ENCODE results near the gene SRMS.

The SRMS gene

DNA sequence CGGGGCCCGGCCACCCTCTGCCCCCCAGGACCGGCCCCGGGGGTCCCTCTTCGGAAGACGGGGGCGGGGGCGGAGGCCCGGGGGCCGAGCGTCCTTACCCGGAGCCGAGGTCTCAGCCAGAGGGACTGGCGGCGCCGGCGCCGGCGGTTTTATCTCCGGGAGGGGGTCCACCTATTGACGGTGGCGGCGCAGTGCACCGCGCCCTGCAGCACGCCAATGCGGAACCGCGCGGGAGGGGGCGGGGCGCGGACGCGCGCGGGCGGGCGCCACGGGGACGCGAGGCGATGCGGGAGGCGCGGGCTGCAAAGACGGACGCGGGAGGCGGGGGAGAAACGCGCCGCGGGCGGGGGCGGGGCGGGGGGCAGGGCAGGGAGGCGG lies 48.6 kb downstream of the SRMS start, which contains the start of gene EEF1A2:
Gene EEF1A2 (minus strand): TSS at position 124 of the 378 bp plus-strand sequence. CDS start 1,320 bp downstream, outside the sequence.
- no peak for DNase-seq

DNA sequence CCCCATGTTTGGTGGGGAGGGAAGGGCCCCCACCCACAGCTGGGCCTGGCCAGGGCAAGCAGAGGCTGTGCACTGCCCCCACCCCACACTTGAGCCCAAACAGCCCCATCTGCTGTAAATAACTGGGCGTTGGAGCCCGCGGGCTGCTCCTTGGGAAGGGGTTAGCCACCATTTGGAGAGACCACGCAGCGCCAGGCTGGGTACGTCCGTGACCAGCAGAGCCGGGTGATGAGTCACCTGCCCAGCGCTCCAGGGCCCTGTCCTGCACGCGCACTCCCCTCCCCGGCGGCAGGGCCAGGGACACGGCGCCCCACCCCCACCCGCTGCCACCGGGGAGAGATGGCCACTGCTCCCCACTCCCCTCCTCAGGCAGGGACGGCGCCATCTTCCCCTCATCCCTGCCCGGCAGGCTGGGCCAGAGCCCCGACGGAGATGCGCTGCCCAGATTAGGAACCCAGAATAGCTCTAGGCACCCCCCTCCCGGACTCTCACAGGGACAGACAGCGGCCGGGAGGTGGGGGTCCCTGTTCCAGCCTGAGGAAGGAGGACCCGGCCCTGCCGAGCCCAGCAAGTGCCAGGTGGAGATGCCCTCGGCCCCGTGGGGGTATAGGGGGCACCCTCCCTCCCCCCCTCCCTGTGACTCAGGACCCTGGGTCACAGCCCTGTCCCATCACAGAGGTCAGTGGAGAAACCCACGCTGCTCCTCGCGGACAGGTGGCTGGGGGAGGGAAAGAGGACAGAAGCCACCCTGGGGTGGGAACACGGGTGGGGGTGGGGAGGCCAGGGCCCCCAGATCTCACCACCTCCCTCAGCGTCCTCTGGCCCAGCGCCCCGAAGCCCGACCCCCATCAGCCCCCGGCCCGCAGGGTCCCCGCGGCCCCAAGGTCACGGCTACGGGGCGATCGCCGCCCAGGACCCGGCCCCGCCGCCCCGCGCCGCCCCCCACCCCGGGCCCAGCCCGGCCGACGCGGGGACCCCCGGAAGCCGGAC lies 49.3 kb downstream of the SRMS start:
- DNase-seq: no peak

DNA sequence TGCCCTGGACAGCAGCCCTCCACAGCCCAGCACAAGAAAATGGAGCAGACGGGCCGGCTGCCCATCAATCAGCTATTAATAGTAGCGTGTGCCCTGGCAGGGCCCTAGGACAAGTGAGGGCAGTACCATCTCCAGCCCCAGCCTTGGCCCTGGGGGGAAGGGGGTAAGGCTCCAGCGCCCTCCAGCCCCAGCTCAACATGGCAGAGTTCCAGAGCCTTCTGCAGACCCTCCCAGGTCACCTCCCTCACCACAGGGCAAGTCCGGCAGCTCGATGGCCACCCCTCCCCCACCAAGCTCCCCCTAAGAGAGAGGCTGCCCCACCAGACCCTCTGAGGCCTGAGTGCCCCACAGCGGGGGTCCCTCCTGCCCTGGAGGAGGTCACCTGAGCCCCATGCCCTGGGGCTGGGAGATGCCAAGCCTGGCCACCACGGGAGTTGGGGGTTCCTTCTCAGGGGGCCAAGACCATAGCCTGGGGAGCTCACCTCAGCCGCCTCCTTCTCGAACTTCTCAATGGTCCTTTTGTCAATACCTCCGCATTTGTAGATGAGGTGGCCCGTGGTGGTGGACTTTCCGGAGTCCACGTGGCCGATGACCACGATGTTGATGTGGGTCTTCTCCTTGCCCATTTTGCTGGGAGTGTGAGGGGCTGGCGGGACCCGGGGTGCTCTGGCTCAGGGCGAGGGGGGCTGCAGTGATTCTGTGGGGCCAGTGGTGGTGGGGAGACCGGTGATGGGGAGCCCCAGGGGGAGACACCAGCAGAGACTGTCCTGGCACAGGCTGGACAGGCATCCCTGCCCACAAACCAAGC lies 50.2 kb downstream of the SRMS start:
- DNase-seq: no peak

DNA sequence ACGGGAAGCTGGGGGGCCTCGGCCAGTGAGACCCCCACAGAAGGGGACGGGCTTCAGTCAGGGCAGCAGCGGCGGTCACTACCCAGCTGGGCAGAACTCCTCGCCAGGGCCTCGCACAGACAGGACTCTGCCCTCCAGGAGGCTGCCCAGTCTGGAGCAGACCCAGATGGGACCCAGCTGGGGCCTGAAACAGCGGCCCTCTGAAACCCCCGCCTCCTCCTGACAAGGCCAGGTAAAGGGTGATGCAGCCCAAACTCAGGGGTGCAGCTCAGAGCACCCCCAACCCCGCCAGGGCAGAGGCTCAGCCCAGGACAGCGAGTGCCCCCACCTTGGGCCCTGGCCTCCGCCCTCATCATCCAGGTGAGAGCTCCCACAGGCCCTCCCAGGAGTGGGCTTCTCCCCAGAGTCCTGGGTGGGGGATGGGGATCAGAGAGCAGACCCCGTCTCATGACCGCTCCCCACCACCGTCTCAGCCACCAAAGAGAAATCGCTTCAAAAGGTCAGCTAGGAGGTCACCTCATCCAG lies 50.9 kb downstream of the SRMS start:
- DNase-seq: no peak

DNA sequence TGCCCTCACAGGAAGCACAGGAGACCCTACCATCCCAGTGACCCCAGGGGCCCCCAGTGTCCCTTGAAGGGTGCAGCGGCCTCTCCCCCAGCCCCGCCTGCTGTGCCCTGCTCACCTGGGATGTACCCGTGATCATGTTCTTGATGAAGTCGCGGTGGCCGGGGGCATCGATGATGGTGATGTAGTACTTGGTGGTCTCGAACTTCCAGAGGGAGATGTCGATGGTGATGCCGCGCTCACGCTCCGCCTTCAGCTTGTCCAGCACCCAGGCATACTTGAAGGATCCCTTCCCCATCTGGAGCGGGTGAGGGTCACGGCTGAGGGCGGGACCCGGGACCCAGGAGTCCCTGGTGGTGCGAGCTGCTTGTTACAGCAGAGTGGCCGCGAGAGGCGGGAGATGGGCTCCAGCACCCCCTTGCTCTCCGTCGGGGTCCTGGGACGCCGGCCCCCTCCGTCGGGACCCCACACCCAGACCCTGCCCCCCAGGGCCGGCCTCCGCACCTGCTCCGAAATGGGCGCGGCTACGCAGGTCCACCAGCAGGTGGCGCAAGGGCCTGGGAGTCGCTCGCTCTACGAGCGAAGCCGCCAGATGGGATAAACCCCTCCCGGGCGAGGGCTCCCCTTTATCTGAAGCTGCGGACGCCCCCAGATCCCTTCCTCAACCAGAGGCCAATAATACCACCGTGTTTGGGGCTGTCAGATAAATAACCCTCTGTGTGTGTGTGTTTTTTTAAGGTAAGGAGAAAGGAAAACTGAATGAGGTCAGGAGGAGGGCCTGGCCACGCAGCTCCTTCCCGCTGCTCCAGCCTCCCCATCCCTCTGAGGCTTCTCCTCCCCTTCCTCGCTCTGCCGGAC lies 51.6 kb downstream of the SRMS start:
- DNase-seq: no peak

DNA sequence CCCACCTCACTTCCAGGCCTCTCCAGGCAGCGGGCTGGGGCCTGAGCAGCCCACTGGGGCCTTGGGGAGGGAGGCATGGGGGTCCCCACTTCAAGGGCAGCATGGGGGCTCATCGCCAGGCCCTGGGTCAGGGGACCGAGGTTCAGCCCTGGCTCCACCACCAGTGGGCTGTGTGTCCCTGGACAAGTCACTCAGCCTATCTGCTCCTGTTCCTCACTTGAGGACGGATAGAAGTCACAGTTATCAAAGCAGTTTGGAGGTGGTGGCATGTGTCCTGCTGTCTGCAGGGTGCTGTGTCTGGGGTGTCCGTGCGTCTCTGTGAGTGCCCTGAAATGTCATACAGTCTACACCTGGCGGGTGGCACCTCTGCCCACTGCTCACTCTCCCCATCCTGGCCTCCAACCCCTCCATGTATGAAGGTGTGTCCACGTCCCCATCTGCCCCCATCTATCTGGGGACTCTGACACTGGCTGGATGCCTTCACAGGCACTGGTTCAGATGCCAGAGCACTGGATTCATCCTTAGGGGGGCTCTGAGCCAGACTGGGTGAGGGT lies 52.3 kb downstream of the SRMS start:
- no peak for DNase-seq

DNA sequence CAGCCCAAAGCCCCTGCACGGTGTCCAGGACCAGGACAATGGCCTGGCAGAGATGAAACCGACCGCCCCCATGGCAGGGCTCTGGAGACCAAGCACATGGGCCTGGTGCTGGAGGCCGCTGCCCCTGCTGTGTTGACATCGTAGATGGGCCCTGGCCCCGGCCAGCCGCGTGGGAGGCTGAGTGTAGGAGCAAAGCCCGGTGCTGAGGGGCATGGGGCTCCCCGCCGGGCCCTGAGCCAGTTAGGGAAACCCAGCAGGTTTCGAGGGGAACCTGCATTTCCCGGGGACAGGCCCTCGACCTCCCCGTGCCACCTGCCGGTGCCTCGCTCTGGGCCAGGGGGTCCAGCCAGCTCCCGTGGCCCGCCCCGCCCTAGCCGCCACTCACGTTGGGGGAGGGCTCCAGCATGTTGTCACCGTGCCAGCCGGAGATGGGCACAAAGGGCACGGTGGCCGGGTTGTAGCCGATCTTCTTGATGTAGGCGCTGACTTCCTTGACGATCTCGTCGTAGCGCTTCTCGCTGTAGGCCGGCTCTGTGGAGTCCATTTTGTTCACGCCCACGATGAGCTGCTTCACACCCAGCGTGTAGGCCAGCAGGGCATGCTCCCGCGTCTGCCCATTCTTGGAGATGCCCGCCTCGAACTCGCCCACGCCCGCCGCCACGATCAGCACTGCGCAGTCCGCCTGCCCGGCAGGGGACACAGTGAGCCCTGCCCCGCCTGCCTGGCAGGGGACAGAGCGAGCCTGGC lies 53.0 kb downstream of the SRMS start:
- no peak for DNase-seq

DNA sequence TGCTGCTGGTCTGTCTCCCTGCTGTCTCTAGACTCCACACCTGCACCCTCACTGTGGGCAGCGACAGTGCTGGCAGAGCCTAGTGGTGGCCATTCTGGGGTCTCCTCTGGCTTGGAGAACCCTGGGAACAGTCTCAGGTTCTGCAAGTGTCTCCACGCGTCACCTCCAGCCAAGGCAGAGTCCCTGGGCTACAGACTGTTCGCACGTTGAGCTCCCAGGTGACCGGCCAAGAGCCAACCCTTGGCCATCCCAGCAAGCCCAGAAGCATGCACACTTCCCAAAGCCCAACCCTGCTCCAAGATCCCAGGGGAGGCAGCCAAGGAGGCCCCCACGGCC lies 53.5 kb downstream of the SRMS start:
- no peak for DNase-seq

DNA sequence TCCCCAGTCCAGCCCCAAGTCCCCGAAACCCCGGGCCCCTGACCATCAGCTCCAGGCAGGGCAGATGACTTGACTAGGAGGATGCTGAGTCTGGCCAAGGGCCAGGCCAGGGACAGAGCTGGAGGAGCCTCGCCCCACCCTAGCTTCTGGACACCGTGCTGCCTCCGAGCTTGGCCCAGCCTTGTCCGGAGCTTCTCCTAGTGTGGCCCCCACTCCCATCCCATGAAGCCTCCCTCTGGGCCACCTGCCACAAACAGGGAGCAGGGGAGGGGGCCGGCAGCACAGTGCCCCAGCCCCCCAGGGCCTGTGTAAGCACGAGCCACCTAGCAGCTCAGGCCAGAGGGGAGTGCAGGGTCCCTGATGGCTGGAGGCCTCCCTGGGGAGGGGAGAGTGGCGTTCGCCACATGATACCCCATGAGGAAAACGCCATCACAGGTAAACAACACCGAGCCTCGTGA lies 54.0 kb downstream of the SRMS start:
- no peak for DNase-seq

DNA sequence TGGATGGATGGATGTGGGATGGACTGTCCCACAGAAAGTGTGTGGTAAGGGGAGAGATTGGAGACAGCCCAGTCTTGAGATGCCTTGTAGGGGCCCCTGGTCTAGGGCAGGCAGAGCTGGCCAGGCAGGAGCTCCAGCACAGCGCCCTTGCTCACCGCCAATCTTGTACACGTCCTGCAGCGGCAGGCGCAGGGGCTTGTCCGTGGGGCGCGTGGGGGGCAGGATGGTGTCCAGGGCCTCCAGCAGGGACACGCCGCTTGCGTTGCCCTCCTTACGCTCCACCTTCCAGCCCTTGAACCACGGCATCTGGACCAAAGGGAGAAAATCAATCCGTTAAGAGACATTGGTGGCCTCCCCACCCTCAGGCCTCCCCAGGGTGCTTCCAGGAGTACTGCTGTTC lies 54.6 kb downstream of the SRMS start:
- DNase-seq: no peak

DNA sequence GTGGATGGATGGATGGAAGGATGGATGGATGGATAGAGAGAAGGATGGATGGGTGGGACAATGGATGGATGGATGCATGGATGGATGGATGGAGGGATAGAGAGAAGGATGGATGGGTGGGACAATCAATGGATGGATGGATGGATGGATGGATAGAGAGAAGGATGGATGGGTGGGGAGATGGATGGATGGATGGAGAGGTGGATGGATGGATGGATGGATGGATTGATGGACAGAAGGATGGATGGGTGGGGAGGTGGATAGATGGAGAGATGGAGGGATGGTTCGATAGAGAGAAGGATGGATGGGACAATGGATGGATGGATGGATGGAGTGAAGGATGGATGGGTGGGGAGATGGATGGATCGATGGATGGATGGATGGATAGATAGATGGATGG lies 55.0 kb downstream of the SRMS start:
- no peak for DNase-seq

DNA sequence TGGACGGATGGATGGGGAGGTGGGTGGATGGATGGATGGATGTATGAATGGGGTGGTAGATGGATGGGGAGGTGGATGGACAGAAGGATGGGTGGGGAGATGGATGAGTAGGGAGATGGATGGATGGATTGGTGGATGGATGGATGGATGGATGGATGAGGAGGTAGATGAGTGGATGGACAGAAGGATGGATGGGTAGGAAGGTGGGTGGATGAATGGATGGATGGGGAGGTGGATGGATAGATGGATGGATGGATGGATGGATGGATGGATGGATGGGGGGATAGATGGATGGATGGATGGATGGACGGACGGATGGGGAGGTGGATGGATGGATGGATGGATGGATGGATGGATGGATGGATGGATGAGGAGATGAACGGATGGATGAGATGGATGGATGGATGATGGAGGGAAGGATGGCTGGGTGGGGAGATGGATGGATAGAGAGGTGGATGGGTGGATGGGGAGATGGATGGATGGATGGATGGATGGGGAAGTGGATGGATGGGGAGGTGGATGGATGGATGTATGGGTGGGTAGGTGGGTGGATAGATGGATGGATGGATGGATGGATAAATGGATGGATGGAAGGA lies 55.8 kb downstream of the SRMS start:
- no peak for DNase-seq

DNA sequence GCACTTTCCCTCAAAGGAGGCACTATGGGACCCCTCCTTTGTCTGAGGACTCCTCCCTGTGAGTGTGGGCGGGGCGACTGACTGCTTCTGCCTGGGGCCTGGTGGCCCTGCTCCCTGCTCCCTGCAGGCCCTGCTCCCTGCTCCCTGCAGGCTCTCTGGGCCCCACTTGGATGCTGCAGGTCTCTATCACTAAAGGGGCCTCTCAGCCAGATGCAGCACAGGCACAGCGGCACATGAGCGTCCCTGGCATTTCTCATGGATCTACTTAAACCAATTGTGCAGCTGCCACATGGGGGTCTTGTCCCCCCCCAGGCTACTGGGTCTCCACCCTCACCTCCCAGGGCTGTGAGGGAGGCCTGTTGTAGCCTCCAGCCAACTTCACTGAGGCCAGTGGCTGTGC lies 56.5 kb downstream of the SRMS start:
- DNase-seq: no peak
